ENCODE data around the gene TOM1L2.

DNA sequence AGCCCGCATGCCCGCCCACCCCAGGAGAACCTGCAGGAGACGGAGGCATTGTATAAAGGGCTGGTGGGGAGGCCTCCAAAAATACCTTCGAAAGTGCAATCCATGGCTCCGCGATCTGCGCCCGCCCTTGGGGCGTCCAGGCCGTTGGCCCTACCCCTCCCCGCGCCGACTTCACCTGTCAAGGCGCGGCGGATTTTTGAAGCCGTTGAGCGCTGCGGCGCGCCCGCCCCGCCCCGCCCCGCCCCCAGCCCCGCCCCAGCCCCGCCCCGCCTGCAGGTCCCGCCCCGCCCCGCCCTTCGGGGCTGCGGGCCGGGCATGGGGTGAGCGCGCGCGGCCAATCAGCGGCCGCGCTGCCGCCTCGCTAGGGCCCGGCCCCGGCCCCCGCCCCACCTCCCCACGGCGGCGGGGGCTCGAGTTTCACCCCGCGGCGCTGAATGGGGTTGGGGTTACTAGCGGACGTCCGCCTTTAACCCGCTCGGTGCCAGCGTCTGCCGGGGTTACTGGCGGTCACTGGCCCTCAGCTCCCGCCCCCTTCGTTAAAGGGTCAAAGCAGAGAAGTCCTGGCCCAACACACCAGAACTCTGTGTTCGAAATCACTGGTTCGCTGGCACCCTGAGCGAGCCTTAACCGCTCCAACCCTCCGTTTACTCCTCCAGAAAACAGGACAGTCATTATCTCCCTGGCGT is 148.6 kb downstream of the TOM1L2 start:
- TF ChIP-seq, protein P1, sequence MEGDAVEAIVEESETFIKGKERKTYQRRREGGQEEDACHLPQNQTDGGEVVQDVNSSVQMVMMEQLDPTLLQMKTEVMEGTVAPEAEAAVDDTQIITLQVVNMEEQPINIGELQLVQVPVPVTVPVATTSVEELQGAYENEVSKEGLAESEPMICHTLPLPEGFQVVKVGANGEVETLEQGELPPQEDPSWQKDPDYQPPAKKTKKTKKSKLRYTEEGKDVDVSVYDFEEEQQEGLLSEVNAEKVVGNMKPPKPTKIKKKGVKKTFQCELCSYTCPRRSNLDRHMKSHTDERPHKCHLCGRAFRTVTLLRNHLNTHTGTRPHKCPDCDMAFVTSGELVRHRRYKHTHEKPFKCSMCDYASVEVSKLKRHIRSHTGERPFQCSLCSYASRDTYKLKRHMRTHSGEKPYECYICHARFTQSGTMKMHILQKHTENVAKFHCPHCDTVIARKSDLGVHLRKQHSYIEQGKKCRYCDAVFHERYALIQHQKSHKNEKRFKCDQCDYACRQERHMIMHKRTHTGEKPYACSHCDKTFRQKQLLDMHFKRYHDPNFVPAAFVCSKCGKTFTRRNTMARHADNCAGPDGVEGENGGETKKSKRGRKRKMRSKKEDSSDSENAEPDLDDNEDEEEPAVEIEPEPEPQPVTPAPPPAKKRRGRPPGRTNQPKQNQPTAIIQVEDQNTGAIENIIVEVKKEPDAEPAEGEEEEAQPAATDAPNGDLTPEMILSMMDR (IDR thresholded peaks at IDR 0.05; ENCODE audit: poor library complexity, severe bottlenecking), result no peak
- TF ChIP-seq POLR2AphosphoS5 (IDR thresholded peaks at IDR 0.05), result no peak

Data from neural cell (in vitro differentiated cells).